Posterior cingulate gyrus (tissue), 11 donors: ENCODE results near the gene TMEM271.
"Not testable (repeated sequence)": the region's sequence is repeated elsewhere in the genome, so short reads cannot be mapped to it uniquely, and the experiment has no call there.

Source experiments
- DNase-seq, 10 donors: peaks; one replicate each; pipeline versions ENCODE4 v3.0.0 to v3.0.0-alpha.2; 2020 to 2021; ENCODE audit warnings: mixed read lengths in 3 of 10
- intact Hi-C: fragments of 100-400 bp; cut with DNase I; formaldehyde crosslinking; loops from one replicate; pipeline ENCODE4 v1.15.1; 2023

Gene TMEM271

DNA sequence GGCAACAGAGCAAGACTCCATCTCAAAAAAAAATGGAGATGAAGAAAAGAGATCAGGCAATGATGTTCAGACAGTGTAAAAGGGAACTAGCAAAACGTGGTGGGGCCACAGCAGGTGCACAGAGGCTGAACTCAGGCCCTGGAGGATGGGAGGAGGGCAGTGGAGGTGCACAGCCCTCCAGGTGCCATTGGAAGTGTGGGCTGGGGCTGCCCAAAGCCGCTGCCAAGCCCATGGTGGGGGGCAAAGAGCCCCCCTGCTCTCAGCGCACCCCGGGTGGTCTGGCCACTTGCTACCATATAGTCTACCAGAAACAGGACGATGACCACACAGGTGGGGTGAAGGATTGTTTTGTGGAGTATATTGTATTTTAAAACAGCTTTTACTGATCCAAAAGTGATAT lies 7.1 kb downstream of the TMEM271 start:
- DNase-seq, result peak in 2 of 10 donors; percentile 59

DNA sequence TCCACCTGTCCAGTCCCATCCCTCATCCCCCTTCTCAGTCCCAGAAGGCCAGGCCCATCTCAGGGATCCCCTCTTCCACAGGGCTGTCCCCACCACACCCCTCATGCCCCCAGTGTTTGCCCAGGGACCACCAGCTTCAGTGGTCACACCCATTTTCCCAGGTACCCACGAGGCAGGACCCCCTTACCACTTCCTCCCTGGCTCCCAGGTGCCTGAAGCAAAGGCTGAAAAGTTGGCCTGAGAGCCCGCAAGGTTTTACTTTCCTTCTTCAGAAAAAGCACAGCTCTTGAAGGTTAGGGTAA lies 7.8 kb downstream of the TMEM271 start:
- peak in 2 of 10 donors; percentile 43 to 65 for DNase-seq

More for the DNA sequence above, 7.1 kb downstream of the TMEM271 start:
- intact Hi-C loops, result no loop called here

GRCh38 chr4:567457-568350 lies 8.4 kb downstream of the TMEM271 start:
- peak in 2 of 10 donors; percentile 61 to 71 for DNase-seq
- intact Hi-C loops, result no loop called here

More for the DNA sequence above, 7.8 kb downstream of the TMEM271 start:
- intact Hi-C loops, result no loop called here

- intact Hi-C loops, result no loop called here
These were observed 9.4 kb downstream of the TMEM271 start for GRCh38 chr4:566508-567295.

GRCh38 chr4:566035-566434 lies 10.1 kb downstream of the TMEM271 start:
- intact Hi-C loops, result no loop called here
- peak in 1 of 10 donors; percentile 42 for DNase-seq

More at GRCh38 chr4:566508-567295, 9.4 kb downstream of the TMEM271 start:
- peak in 1 of 10 donors; percentile 56 for DNase-seq

DNA sequence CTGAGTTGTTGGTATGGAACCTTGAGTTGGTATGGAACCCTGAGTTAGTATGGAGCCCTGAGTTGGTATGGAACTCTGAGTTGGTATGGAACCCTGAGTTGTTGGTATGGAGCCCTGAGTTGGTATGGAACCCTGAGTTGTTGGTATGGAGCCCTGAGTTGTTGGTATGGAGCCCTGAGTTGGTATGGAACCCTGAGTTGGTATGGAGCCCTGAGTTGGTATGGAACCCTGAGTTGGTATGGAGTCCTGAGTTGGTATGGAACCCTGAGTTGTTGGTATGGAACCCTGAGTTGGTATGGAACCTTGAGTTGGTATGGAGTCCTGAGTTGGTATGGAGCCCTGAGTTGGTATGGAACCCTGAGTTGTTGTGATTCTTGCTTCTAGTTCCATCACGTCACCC lies 10.5 kb downstream of the TMEM271 start:
- intact Hi-C loops, DNase-seq: not testable (repeated sequence)

DNA sequence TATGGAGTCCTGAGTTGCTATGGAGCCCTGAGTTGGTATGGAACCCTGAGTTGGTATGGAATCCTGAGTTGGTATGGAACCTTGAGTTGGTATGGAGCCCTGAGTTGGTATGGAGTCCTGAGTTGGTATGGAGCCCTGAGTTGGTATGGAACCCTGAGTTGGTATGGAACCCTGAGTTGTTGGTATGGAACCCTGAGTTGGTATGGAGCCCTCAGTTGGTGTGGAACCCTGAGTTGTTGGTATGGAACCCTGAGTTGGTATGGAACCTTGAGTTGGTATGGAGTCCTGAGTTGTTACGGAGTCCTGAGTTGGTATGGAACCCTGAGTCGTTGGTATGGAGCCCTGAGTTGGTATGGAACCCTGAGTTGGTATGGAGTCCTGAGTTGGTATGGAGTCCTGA lies 13.6 kb downstream of the TMEM271 start:
- DNase-seq, intact Hi-C loops: not testable (repeated sequence)

- DNase-seq, result peak in 2 of 10 donors; percentile 66 to 73
- intact Hi-C loops, result no loop called here
These were observed 14.7 kb downstream of the TMEM271 start for GRCh38 chr4:561426-561825.

DNA sequence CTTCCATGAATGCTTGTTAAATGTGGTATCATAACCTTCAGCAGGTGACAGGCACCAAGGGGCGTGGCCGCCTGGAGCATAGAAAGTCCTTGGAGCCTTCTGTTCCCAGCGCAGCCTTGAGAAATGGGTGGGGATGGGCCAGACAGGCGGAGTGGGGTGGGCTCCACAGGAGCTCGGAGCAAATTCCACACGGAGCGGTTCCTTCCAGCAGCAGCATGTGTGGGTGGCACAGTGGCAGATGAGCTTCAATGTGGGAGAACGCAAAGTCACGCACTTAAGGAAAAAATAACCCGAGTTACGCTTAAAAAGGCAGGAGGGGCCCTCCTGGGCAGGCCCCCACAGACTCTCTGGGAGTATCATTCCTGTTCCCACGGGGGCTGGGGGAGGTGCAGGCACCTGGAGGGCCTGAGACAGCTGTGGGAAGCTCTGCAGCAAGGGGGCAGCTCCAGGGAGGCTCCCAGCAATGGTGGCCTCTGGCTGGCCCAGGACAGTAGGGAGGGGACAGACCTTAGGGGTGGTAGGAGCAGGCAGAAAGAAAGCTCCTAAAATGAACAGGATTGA lies 15.3 kb downstream of the TMEM271 start:
- DNase-seq, result peak in 3 of 10 donors; percentile 48 to 83 (median 80)
- intact Hi-C loops, result no loop called here

- peak in 2 of 10 donors; percentile 28 to 45 for DNase-seq
- intact Hi-C loops, result no loop called here
These were observed 16.0 kb downstream of the TMEM271 start for GRCh38 chr4:560061-560460.

DNA sequence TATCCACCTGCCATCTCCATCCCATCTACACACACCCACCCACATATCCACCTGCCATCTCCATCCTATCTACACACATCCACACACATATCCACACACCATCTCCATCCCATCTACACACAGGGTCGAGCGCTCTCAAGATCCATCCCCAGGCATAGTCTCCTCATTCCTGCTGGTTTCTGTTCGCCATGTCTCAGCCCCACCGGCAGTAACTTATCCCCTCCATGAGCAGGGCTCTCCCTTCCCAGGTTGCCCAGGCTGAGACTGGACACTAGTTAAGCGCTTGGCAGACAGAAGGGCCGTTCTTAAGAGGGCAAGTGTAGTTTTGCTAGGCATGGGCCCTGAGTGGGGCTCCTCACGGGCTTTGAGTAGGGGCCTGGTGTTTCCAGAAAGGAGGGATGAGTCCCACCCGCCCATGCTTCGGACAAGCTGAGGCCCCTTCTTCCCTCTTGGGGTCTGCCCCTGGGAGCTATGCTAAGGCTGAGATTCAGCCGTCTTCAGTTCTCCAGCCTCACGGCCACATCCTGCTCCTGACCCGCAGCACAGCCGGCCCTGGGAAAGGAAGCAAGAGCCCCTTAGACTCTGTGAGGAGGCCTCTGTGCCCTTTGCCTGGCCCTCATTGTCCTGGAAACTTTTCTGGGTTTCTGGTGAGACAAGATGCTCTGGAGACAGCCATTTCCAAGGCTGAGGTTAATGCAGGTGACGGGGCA lies 20.4 kb downstream of the TMEM271 start:
- intact Hi-C loops, result no loop called here
- peak in 2 of 10 donors; percentile 35 to 50 for DNase-seq

- peak in 1 of 10 donors; percentile 43 for DNase-seq
- intact Hi-C loops, result not testable (repeated sequence)
These were observed 21.2 kb downstream of the TMEM271 start for GRCh38 chr4:554793-555320.

DNA sequence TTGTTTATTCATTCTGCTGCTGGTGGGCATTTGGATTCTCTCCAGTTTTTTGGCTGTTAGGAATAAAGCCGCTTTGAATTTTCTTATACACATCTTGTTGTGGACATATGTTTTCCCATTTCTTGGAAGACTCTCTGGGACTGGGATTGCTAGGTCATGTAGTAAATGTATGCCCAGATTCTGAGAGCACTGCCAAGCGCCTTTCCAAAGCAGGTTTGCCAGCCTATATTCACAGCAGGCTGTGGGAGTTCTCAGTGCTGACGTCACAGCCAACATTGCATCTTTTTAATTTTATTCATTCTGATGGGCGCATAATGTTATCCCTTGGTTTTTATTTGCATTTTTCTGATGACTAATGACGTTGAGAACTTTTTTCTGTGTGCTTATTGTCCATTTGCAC lies 24.1 kb downstream of the TMEM271 start:
- intact Hi-C loops, result no loop called here
- peak in 4 of 10 donors; percentile 49 to 88 (median 76) for DNase-seq

- DNase-seq, result peak in 2 of 10 donors; percentile 22 to 66
These were observed 25.8 kb downstream of the TMEM271 start for GRCh38 chr4:550268-550667.

DNA sequence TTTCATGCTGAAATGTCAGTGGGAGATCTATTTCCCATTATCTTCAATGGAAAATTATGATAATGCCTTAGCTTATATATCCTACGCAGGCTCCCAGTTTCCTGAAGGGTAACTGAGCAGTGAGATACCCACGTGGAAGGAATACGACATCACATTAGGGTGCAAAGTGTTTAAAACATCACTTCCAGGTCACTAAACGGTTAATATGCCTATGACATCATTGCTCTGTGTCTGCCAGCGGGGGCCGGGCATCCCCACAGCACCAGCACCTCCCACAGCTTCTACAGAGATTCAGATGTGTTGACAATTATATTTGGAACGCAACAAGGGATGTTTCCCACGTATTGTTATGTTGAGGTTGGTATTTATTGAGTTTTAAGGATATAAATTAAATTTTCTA lies 27.1 kb downstream of the TMEM271 start:
- intact Hi-C loops, result no loop called here
- peak in 2 of 10 donors; percentile 70 to 71 for DNase-seq

More at GRCh38 chr4:550268-550667, 25.8 kb downstream of the TMEM271 start:
- intact Hi-C loops, result not testable (repeated sequence)

GRCh38 chr4:545612-546011 lies 30.5 kb downstream of the TMEM271 start:
- peak in 2 of 10 donors; percentile 32 to 33 for DNase-seq
- intact Hi-C loops, result no loop called here

DNA sequence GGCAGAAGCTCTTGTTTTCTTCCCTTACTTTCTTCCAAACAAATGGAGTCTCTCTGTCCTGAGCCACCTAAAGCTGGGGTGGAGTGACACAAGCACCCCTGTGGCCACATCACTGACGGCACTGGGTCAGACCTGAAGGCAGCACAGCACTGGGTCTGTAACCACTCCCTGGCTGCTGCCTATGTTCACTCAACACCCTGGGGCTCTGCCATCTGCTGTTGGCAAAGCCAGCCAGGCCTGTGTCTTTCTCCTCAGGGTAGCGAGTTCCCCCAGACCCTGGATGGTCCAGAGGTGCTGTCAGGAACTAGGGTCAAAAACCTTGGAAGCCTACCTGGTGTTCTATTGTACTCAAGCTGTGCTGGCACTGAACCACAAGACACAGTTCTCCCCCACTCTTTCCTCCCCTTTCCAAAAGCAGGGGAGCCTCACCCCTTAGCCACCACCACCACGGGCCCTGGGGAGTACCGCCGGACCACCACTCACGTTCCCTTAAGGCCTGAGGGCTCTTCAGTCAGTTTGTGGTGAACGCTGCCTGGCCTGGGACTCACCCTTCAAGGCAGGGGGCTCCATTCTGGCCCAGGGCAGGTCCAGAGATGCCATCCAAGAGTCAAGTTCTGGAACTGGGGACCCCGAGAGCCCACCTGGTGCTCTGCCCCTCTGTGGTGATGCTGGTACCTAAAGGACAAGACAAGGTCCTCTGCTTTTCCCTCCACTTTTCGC lies 31.5 kb downstream of the TMEM271 start:
- peak in 2 of 10 donors; percentile 42 to 68 for DNase-seq
- intact Hi-C loops, result no loop called here

DNA sequence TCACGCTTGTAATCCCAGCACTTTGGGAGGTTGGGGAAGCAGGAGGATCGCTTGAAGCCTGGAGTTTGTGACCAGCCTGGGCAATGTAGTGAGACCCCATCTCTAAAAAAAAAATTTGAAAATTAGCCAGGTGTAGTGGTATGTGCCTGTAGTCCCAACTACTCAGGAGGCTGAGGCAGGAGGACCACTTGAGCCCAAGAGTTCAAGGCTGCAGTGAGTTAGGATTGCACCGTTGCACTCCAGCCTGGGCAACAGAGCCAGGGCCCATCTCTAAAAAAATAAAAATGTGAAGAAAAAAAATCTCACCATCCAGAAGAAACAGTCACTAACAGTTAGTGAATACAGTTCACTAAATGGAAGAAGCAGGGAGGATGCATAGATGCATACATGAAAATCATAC lies 34.8 kb downstream of the TMEM271 start:
- intact Hi-C loops, result no loop called here
- peak in 1 of 10 donors; percentile 15 for DNase-seq

DNA sequence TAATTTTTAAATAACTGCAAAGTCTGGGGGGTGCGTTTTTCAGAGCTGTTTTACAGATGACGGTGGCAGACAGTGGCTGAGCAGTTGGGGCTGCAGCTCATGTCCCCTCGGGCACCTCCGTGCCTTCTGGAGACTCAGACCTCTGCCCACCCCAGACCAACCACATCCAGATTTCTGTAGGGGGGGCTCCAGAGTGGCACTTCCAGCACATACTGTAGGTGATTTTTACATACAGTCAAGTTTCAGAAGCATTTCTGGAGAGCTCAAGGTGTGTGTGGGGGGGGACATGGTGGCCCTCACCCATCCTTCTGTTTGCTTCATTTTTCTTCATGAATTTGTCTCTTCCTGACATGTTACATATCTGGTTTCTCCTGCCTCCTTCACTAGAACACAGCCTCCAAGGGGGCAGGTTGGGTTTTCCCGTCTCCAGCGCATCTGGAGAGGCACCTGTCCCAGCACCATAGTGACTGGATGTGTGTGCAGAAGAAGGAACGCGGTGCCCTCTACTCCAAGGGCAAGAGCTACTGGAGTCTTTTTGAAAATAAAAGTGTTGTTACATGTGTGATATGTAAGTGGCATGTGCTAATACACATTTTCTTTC lies 37.5 kb downstream of the TMEM271 start:
- intact Hi-C loops, result no loop called here
- DNase-seq, result peak in 2 of 10 donors; percentile 16 to 50
